Liver (tissue), 9 donors: ENCODE results near the gene RBM10. TPM values are rescaled to one million over a fixed set of nuclear protein-coding genes. Genes with fewer than 3 reads are reported as not detected.
A peak's percentile ranks its signal among the peaks of the same experiment; 100 is the strongest.
"Not testable (repeated sequence)": the region's sequence is repeated elsewhere in the genome, so short reads cannot be mapped to it uniquely, and the experiment has no call there.

Experiments
- DNase-seq: peaks from one replicate; pipeline ENCODE4 v3.0.0-alpha.2; 2017; ENCODE audit warnings: low spot score
- H3K27ac ChIP-seq, 2 donors: one replicate each; pipeline ENCODE4 v1.7.0; 2013; ENCODE audit warnings: inconsistent platforms in 2 of 2, low read length in 2 of 2, control low read depth in 1 of 2, low read depth in 1 of 2, mild to moderate bottlenecking in 1 of 2
- H3K27me3 ChIP-seq, 4 donors: one replicate each; pipeline versions ENCODE4 v1.6.1 to v1.7.0; 2013; ENCODE audit warnings: low read length in 3 of 4, inconsistent platforms in 1 of 4, mild to moderate bottlenecking in 1 of 4, moderate library complexity in 1 of 4; ENCODE audit not compliant: control insufficient read depth in 4 of 4, insufficient read depth in 4 of 4
- H3K36me3 ChIP-seq, 4 donors: one replicate each; pipeline versions ENCODE4 v1.6.1 to v1.7.0; 2013; ENCODE audit warnings: low read length in 3 of 4, mild to moderate bottlenecking in 3 of 4, low read depth in 1 of 4, moderate library complexity in 1 of 4; ENCODE audit not compliant: control insufficient read depth in 4 of 4, insufficient read depth in 3 of 4
- H3K4me1 ChIP-seq, 4 donors: one replicate each; pipeline versions ENCODE4 v1.6.1 to v1.7.0; 2013; ENCODE audit warnings: low read length in 3 of 4, mild to moderate bottlenecking in 3 of 4, moderate library complexity in 1 of 4; ENCODE audit not compliant: control insufficient read depth in 4 of 4, insufficient read depth in 4 of 4
- H3K4me3 ChIP-seq, 3 donors: one replicate each; pipeline versions ENCODE4 v1.6.1 to v1.7.0; 2013; ENCODE audit warnings: low read length in 3 of 3, control low read depth in 1 of 3, low read depth in 1 of 3, mild to moderate bottlenecking in 1 of 3
- H3K9ac ChIP-seq, 2 donors: one replicate each; pipeline ENCODE4 v1.7.0; 2013; ENCODE audit warnings: low read length in 2 of 2, mild to moderate bottlenecking in 2 of 2, moderate library complexity in 2 of 2, control low read depth in 1 of 2, low read depth in 1 of 2
- H3K9me3 ChIP-seq, 4 donors: one replicate each; pipeline versions ENCODE4 v1.6.1 to v1.7.0; 2013; ENCODE audit warnings: low read length in 3 of 4; ENCODE audit not compliant: control insufficient read depth in 4 of 4
- EGR1 ChIP-seq, 2 donors: IDR thresholded peaks; 2 replicates each; pipeline ENCODE4 v1.6.1; 2016 to 2018; ENCODE audit warnings: antibody characterized with exemption in 2 of 2, low read depth in 2 of 2
- FOXA2 ChIP-seq: IDR thresholded peaks from 2 replicates; pipeline ENCODE4 v1.6.1; 2016; ENCODE audit warnings: antibody characterized with exemption
- JUND ChIP-seq, 2 donors: IDR thresholded peaks; 2 replicates each; pipeline ENCODE4 v1.6.1; 2016; ENCODE audit warnings: antibody characterized with exemption in 2 of 2
- NR2F2 ChIP-seq: IDR thresholded peaks from 2 replicates; pipeline ENCODE4 v1.6.1; 2016; ENCODE audit warnings: antibody characterized with exemption
- RAD21 ChIP-seq, 2 donors: IDR thresholded peaks; 2 replicates each; pipeline ENCODE4 v1.6.1; 2016; ENCODE audit warnings: antibody characterized with exemption in 2 of 2, mild to moderate bottlenecking in 2 of 2
- RXRA ChIP-seq, 2 donors: IDR thresholded peaks; 2 replicates each; pipeline ENCODE4 v1.6.1; 2017 to 2018; ENCODE audit warnings: antibody characterized with exemption in 2 of 2, mild to moderate bottlenecking in 1 of 2
- WGBS: extraction: QIAGEN DNeasy Blood & Tissue Kit; methylation state at CpG from one replicate; pipeline ENCODE4 v1.1.7; 2013; 5-methylcytosine and 5-hydroxymethylcytosine counted together
- polyA plus RNA-seq, 2 donors: library from polyadenylated mRNA; stranded (reverse) in 1 of 2; unstranded in 1 of 2; fragments of 200-250 nt in 1 of 2; fragments of >200 nt in 1 of 2; fragmentation: Nextera tagmentation in 1 of 2; extraction: Ambion mirVana in 1 of 2; gene quantifications; one replicate each; pipeline versions ENCODE4 v1.2.1 to v1.2.3, GENCODE V29; 2013 to 2015
- total RNA-seq, 2 donors: library from RNA; depleted of rRNA; stranded (reverse); fragments of >200 nt; gene quantifications; one replicate each; pipeline ENCODE4 v1.2.3, GENCODE V29; 2014
- TF ChIP-seq, protein P1 (sequence below): IDR thresholded peaks from 2 replicates; pipeline ENCODE4 v1.6.1; 2016; ENCODE audit warnings: antibody characterized with exemption, mild to moderate bottlenecking
- TF ChIP-seq, protein P2 (sequence below): IDR thresholded peaks from 2 replicates; pipeline ENCODE4 v1.6.1; 2016; ENCODE audit warnings: antibody characterized with exemption
- donor health status: healthy.
- donor health status: healthy.
- donor health status: healthy.
- donor health status: healthy.
- donor health status: healthy.

Gene RBM10
- total and polyA plus RNA-seq, 4 donors, result 8.2 to 26.6 (median 17.5) TPM

DNA sequence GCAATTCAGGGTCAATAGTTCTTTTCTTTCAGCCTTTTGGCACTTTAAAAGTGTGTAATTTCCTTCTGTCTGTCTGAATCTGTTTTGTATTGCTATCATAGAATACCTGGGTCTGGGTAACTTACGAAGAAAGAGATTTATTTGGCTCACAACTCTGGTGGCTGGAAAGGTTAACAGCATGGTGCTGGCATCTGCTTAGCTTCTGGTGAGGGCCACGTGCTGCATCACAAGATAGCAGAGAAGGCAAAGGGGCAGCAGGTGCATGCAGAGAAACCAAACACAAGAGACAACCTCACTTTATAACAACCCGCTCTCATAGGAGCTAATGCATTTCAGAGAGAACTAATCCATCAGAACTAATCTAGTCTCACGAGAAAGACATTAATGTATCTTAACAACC, 48.0 kb upstream of the RBM10 start:
- Histone ChIP-seq H3K27me3 (no peaks in the 10 kb centered on the region), H3K9me3 (peaks cover 0 to 4% (median 2%) of the 10 kb centered on the region in 4 donors), H3K36me3 (peaks cover 2 to 26% (median 23%) of the 10 kb centered on the region in 4 donors), H3K9ac (no peak overlapping the region), H3K27ac (no peak overlapping the region), H3K4me1 (no peaks in the 10 kb centered on the region), H3K4me3 (no peak overlapping the region)
- 87% methylated on average over 4 of the region's 4 CpGs for WGBS
- DNase-seq, result no peak
- no peak for TF ChIP-seq FOXA2

DNA sequence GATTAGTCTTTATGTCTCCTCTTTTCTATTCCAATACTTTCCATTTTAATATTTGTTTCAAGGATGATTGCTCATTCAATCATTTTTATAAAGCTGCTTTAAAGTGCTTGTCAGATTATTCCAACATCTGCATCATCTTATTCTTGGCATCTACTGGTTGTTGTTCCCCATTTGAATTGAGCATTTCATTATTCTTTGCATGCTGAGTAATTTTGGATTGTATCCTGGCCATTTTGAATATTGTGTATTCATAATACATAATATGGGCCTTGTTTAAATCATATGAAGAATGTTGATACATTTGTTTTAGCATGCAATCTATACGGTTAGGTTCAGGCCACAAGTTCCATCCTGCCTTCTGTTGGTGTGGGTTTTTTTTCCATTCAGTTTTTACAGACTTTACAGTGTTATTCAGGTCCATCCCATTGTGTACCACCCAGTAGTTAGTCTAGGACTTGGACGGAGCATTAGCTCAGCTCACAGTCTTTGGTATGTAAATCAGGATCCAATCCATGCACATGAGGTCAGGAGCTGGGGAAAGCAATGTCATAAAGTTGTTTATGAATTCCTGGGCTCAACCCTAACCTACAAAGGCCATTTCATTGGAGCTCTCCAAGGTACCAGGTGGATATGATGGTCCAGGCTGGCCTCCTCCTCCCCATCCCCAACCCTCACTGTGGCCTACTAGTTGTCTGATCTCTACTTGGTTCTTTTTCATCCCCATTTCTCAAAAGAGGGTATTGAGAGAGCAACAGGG, 46.5 kb upstream of the RBM10 start:
- TF ChIP-seq, protein P1, sequence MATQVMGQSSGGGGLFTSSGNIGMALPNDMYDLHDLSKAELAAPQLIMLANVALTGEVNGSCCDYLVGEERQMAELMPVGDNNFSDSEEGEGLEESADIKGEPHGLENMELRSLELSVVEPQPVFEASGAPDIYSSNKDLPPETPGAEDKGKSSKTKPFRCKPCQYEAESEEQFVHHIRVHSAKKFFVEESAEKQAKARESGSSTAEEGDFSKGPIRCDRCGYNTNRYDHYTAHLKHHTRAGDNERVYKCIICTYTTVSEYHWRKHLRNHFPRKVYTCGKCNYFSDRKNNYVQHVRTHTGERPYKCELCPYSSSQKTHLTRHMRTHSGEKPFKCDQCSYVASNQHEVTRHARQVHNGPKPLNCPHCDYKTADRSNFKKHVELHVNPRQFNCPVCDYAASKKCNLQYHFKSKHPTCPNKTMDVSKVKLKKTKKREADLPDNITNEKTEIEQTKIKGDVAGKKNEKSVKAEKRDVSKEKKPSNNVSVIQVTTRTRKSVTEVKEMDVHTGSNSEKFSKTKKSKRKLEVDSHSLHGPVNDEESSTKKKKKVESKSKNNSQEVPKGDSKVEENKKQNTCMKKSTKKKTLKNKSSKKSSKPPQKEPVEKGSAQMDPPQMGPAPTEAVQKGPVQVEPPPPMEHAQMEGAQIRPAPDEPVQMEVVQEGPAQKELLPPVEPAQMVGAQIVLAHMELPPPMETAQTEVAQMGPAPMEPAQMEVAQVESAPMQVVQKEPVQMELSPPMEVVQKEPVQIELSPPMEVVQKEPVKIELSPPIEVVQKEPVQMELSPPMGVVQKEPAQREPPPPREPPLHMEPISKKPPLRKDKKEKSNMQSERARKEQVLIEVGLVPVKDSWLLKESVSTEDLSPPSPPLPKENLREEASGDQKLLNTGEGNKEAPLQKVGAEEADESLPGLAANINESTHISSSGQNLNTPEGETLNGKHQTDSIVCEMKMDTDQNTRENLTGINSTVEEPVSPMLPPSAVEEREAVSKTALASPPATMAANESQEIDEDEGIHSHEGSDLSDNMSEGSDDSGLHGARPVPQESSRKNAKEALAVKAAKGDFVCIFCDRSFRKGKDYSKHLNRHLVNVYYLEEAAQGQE, result peak; percentile 75
- TF ChIP-seq, protein P2, sequence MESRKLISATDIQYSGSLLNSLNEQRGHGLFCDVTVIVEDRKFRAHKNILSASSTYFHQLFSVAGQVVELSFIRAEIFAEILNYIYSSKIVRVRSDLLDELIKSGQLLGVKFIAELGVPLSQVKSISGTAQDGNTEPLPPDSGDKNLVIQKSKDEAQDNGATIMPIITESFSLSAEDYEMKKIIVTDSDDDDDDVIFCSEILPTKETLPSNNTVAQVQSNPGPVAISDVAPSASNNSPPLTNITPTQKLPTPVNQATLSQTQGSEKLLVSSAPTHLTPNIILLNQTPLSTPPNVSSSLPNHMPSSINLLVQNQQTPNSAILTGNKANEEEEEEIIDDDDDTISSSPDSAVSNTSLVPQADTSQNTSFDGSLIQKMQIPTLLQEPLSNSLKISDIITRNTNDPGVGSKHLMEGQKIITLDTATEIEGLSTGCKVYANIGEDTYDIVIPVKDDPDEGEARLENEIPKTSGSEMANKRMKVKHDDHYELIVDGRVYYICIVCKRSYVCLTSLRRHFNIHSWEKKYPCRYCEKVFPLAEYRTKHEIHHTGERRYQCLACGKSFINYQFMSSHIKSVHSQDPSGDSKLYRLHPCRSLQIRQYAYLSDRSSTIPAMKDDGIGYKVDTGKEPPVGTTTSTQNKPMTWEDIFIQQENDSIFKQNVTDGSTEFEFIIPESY, result no peak
- no peak for TF ChIP-seq RAD21 (IDR thresholded peaks at IDR 0.05)
- TF ChIP-seq RXRA (IDR thresholded peaks at IDR 0.05), result no peak
- no peak overlapping the region for H3K27ac ChIP-seq
- peaks cover 0 to 4% (median 2%) of the 10 kb centered on the region in 4 donors for H3K9me3 ChIP-seq
- no peak for DNase-seq
- 88% methylated on average over 2 of the region's 2 CpGs for WGBS
- no peaks in the 10 kb centered on the region for H3K27me3 ChIP-seq
- no peaks in the 10 kb centered on the region for H3K4me1 ChIP-seq
- no peak overlapping the region for H3K9ac ChIP-seq
- peaks cover 2 to 25% (median 18%) of the 10 kb centered on the region in 4 donors for H3K36me3 ChIP-seq
- no peak overlapping the region for H3K4me3 ChIP-seq

DNA sequence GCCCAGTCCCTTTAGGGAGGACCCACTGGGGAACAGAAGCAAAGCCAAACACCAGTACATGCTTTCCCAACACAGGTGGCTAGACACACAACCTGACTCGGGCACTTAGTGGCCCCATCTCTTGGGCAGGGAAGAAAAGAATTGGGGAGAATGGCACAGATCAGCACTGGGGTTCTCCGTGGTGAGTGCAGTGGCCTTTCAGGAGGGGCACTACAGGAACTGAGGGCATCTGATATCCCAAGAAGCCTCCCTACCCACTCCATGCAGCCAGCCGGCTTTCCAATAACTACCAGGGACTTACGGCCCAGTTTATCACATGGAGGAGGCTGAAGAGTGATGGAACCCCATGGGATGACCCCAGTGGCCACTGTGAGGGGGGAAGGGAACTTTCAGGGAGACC, 43.8 kb upstream of the RBM10 start:
- Histone ChIP-seq H3K9ac (no peak overlapping the region), H3K4me1 (no peaks in the 10 kb centered on the region), H3K9me3 (peaks cover 0 to 4% (median 2%) of the 10 kb centered on the region in 4 donors), H3K36me3 (peaks cover 2 to 18% (median 14%) of the 10 kb centered on the region in 4 donors), H3K27ac (no peak overlapping the region), H3K27me3 (no peaks in the 10 kb centered on the region), H3K4me3 (no peak overlapping the region)
- DNase-seq, result no peak
- 96% methylated on average over 4 of the region's 4 CpGs for WGBS
- TF ChIP-seq NR2F2 (no peak), JUND (IDR thresholded peaks at IDR 0.05) (no peak), EGR1 (IDR thresholded peaks at IDR 0.05; ENCODE audit: low read depth in 2 of 2) (no peak)
- TF ChIP-seq, protein P2, result no peak

DNA sequence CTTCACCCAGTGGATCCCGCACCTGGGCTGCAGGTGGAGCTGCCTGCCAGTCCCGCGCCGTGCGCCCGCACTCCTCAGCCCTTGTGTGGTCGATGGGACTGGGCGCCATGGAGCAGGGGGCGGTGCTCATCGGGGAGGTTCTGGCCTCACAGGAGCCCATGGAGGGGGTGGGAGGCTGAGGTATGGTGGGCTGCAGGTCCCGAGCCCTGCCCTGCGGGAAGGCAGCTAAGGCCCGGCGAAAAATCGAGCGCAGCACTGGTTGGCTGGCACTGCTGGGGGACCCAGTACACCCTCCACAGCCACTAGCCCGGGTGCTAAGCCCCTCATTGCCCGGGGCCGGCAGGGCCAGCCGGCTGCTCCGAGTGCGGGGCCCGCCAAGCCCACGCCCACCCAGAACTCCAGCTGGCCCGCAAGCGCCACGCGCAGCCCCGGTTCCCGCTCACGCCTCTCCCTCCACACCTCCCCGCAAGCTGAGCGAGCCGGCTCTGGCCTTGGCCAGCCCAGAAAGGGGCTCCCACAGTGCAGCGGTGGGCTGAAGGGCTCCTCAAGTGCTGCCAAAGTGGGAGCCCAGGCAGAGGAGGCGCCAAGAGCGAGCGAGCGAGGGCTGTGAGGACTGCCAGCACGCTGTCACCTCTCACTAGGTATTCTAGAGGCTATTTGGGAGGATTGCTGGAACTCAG, 33.9 kb upstream of the RBM10 start:
- H3K27ac ChIP-seq, H3K36me3 ChIP-seq, H3K4me1 ChIP-seq, H3K9me3 ChIP-seq, H3K4me3 ChIP-seq, DNase-seq, H3K27me3 ChIP-seq, H3K9ac ChIP-seq: not testable (repeated sequence)
- 96% methylated on average over 39 of the region's 40 CpGs for WGBS
